ENCODE measurements around the gene NKX2-1. TPM values are rescaled to one million over a fixed set of nuclear protein-coding genes. Genes with fewer than 3 reads are reported as not detected.
A peak's percentile ranks its signal among the peaks of the same experiment; 100 is the strongest.

The NKX2-1 gene
- total RNA-seq, 1 donor from 2014 or later, result not detected

- Mint-ChIP-seq H3K36me3 (ENCODE audit: unreplicated experiment) (peaks cover 4% of the 10 kb centered on the region), H3K4me1 (ENCODE audit: low read depth, unreplicated experiment) (peaks cover 12% of the 10 kb centered on the region), H3K4me3 (ENCODE audit: unreplicated experiment) (peak overlapping the region; percentile 59), H3K9me3 (ENCODE audit: unreplicated experiment) (peaks cover 14% of the 10 kb centered on the region), H3K27ac (ENCODE audit: unreplicated experiment) (no peak overlapping the region), H3K27me3 (ENCODE audit: unreplicated experiment) (peaks cover 51% of the 10 kb centered on the region)
- no peak for DNase-seq
- TF ChIP-seq CTCF (IDR thresholded peaks at IDR 0.05; ENCODE audit: partially characterized antibody, unreplicated experiment), result no peak
Measured at GRCh38 chr14:36505181-36505815, 14.7 kb downstream of the NKX2-1 start.

GRCh38 chr14:36504771-36505175 lies 15.3 kb downstream of the NKX2-1 start:
- Mint-ChIP-seq H3K27ac (ENCODE audit: unreplicated experiment) (no peak overlapping the region), H3K9me3 (ENCODE audit: unreplicated experiment) (peaks cover 14% of the 10 kb centered on the region), H3K27me3 (ENCODE audit: unreplicated experiment) (peaks cover 50% of the 10 kb centered on the region), H3K4me3 (ENCODE audit: unreplicated experiment) (peak overlapping the region; percentile 59), H3K4me1 (ENCODE audit: low read depth, unreplicated experiment) (peaks cover 12% of the 10 kb centered on the region), H3K36me3 (ENCODE audit: unreplicated experiment) (peaks cover 4% of the 10 kb centered on the region)
- TF ChIP-seq CTCF (IDR thresholded peaks at IDR 0.05; ENCODE audit: partially characterized antibody, unreplicated experiment), result no peak
- DNase-seq, result no peak

- TF ChIP-seq CTCF (IDR thresholded peaks at IDR 0.05; ENCODE audit: partially characterized antibody, unreplicated experiment), result no peak
- H3K27me3 Mint-ChIP-seq (ENCODE audit: unreplicated experiment), result peaks cover 44% of the 10 kb centered on the region
- peak overlapping the region; percentile 60 for H3K4me3 Mint-ChIP-seq (ENCODE audit: unreplicated experiment)
- peaks cover 4% of the 10 kb centered on the region for H3K36me3 Mint-ChIP-seq (ENCODE audit: unreplicated experiment)
- H3K4me1 Mint-ChIP-seq (ENCODE audit: low read depth, unreplicated experiment), result peaks cover 12% of the 10 kb centered on the region
- DNase-seq, result peak; percentile 63
- no peak overlapping the region for H3K27ac Mint-ChIP-seq (ENCODE audit: unreplicated experiment)
- peaks cover 14% of the 10 kb centered on the region for H3K9me3 Mint-ChIP-seq (ENCODE audit: unreplicated experiment)
Measured at GRCh38 chr14:36503771-36504741, 16.0 kb downstream of the NKX2-1 start.

- TF ChIP-seq CTCF (IDR thresholded peaks at IDR 0.05; ENCODE audit: partially characterized antibody, unreplicated experiment), result no peak
- peaks cover 12% of the 10 kb centered on the region for H3K9me3 Mint-ChIP-seq (ENCODE audit: unreplicated experiment)
- no peak for DNase-seq
- no peak overlapping the region for H3K4me3 Mint-ChIP-seq (ENCODE audit: unreplicated experiment)
- H3K27me3 Mint-ChIP-seq (ENCODE audit: unreplicated experiment), result peaks cover 37% of the 10 kb centered on the region
- peaks cover 11% of the 10 kb centered on the region for H3K4me1 Mint-ChIP-seq (ENCODE audit: low read depth, unreplicated experiment)
- H3K36me3 Mint-ChIP-seq (ENCODE audit: unreplicated experiment), result peaks cover 3% of the 10 kb centered on the region
- no peak overlapping the region for H3K27ac Mint-ChIP-seq (ENCODE audit: unreplicated experiment)
Measured at GRCh38 chr14:36502558-36503508, 17.2 kb downstream of the NKX2-1 start.

All from glutamatergic neuron (in vitro differentiated cells).